Nephron (organoid): ENCODE measurements around the gene DNAJC19.
A peak's percentile ranks its signal among the peaks of the same experiment; 100 is the strongest.
"Not testable (repeated sequence)": the region's sequence is repeated elsewhere in the genome, so short reads cannot be mapped to it uniquely, and the experiment has no call there.

ENCODE experiments used
- H3K27ac Mint-ChIP-seq, 3 experiments: 2 replicates each; pipeline ENCODE4 v1.8.0; 2020; ENCODE audit warnings: mixed read lengths in 3 of 3, mild to moderate bottlenecking in 2 of 3, moderate library complexity in 1 of 3
- H3K27me3 Mint-ChIP-seq: 2 replicates; pipeline ENCODE4 v1.8.0; 2021; ENCODE audit warnings: low read depth, mild to moderate bottlenecking, moderate library complexity, mixed read lengths
- H3K36me3 Mint-ChIP-seq: 2 replicates; pipeline ENCODE4 v1.8.0; 2020; ENCODE audit warnings: low read depth, mixed read lengths
- H3K4me1 Mint-ChIP-seq: 2 replicates; pipeline ENCODE4 v1.8.0; 2020; ENCODE audit warnings: mixed read lengths
- H3K4me3 Mint-ChIP-seq, 3 experiments: 2 replicates each; pipeline ENCODE4 v1.8.0; 2020; ENCODE audit warnings: mild to moderate bottlenecking in 3 of 3, mixed read lengths in 3 of 3, moderate library complexity in 2 of 3
- H3K9me3 Mint-ChIP-seq: 2 replicates; pipeline ENCODE4 v1.8.0; 2020; ENCODE audit warnings: mixed read lengths
- TF ChIP-seq, protein P1 (sequence below), 3 experiments: fragments of 200-600 bp; sonication (generic); IDR thresholded peaks; one replicate each; pipeline ENCODE4 v1.5.0; 2021; ENCODE audit warnings: antibody characterized with exemption in 3 of 3; ENCODE audit not compliant: unreplicated experiment in 3 of 3

Gene DNAJC19

DNA sequence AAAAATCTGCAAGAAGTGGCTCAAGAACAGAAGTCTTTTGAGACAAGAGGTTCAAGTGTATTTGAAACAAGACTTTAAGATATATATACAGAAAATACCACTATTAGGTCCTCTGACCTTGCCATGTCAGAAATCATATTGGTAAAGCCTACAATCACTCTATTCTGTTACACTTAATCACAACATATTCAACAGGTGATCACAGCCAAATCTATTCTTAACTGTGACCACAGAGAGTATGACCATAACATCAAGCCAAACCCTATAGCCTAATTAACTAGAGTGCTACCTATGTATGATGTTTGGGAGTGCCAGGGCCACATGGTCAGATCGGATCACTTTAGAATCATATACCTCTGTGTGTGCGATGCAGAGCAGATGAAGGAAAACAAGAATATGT, 2.2 kb downstream of the DNAJC19 start:
- Mint-ChIP-seq H3K36me3 (peaks cover 26% of the 10 kb centered on the region), H3K9me3 (no peaks in the 10 kb centered on the region), H3K4me3 (peak overlapping the region; percentile 59 to 97 (median 62)), H3K4me1 (peaks cover 11% of the 10 kb centered on the region), H3K27me3 (no peaks in the 10 kb centered on the region), H3K27ac (peak overlapping the region in 2 of 3 experiments; percentile 21 to 23)
- TF ChIP-seq, protein P1, sequence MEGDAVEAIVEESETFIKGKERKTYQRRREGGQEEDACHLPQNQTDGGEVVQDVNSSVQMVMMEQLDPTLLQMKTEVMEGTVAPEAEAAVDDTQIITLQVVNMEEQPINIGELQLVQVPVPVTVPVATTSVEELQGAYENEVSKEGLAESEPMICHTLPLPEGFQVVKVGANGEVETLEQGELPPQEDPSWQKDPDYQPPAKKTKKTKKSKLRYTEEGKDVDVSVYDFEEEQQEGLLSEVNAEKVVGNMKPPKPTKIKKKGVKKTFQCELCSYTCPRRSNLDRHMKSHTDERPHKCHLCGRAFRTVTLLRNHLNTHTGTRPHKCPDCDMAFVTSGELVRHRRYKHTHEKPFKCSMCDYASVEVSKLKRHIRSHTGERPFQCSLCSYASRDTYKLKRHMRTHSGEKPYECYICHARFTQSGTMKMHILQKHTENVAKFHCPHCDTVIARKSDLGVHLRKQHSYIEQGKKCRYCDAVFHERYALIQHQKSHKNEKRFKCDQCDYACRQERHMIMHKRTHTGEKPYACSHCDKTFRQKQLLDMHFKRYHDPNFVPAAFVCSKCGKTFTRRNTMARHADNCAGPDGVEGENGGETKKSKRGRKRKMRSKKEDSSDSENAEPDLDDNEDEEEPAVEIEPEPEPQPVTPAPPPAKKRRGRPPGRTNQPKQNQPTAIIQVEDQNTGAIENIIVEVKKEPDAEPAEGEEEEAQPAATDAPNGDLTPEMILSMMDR (IDR thresholded peaks at IDR 0.05; ENCODE audit: unreplicated experiment in 3 of 3) = no peak

DNA sequence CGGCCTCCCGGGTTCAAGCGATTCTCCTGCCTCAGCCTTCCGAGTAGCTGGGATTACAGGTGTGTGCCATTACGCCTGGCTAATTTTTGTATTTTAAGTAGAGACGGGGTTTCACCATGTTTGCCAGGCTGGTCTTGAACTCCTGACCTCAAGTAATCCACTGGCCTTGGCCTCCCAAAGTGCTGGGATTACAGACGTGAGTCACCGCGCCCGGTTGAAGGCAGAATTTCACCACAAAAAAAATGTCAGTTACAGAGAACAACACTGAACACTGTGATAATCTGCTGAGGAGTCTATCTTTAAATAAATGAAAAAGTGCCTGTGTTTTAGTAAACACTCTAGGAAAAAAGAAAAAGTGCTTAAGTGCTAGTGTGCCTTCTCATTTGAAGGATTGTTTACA, 3.2 kb downstream of the DNAJC19 start:
- Mint-ChIP-seq H3K4me3 (peak overlapping the region in 1 of 3 experiments; percentile 30), H3K36me3 (peaks cover 26% of the 10 kb centered on the region)
- not testable (repeated sequence) for H3K4me1 Mint-ChIP-seq, H3K27me3 Mint-ChIP-seq, H3K9me3 Mint-ChIP-seq, H3K27ac Mint-ChIP-seq

DNA sequence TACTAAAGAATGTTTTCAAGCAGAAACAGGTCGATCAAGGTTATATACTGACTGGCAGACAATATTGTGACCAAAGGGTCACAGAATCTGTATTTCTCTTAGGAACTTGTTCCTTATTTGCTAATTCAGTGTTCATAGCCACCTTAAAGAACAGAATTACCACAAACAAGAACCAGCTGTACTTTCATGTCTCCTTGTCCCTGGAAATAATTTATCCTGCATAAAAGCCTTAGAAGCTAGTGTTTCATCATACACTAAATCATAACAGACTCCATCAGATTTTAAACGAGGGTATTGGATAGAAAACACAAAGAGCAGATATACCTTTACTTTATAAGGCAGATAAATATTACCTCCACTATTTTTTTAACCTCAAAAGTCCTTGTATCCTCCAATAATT, 6.4 kb downstream of the DNAJC19 start:
- Mint-ChIP-seq H3K9me3 (no peaks in the 10 kb centered on the region), H3K36me3 (peaks cover 31% of the 10 kb centered on the region), H3K4me1 (no peaks in the 10 kb centered on the region), H3K4me3 (no peak overlapping the region), H3K27ac (peak overlapping the region; percentile 49 to 92 (median 52)), H3K27me3 (no peaks in the 10 kb centered on the region)
- TF ChIP-seq, protein P1 (IDR thresholded peaks at IDR 0.05; ENCODE audit: unreplicated experiment in 3 of 3) = no peak

DNA sequence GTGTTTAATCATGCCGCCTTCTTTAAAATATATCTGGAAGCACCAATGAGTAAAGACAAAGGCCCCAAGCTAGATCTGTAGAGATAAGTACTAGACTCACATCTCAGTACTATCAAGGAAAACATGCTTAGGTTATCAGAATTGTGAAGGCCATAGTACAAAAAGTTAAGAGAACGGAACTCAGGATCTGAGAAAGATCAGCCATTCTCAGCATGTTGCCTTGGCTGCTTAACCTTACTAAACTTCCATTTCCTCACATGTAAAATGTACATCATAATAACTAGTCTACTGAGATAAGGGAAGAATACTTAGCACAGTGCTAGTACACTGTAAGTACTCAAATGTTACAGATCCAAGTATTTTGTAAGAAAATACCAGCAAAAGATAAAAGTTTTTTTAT, 7.6 kb downstream of the DNAJC19 start:
- Mint-ChIP-seq H3K4me3 (no peak overlapping the region), H3K27ac (peak overlapping the region in 2 of 3 experiments; percentile 24 to 92), H3K36me3 (peaks cover 33% of the 10 kb centered on the region), H3K4me1 (no peaks in the 10 kb centered on the region), H3K9me3 (no peaks in the 10 kb centered on the region), H3K27me3 (no peaks in the 10 kb centered on the region)
- TF ChIP-seq, protein P1 (IDR thresholded peaks at IDR 0.05; ENCODE audit: unreplicated experiment in 3 of 3) = no peak

DNA sequence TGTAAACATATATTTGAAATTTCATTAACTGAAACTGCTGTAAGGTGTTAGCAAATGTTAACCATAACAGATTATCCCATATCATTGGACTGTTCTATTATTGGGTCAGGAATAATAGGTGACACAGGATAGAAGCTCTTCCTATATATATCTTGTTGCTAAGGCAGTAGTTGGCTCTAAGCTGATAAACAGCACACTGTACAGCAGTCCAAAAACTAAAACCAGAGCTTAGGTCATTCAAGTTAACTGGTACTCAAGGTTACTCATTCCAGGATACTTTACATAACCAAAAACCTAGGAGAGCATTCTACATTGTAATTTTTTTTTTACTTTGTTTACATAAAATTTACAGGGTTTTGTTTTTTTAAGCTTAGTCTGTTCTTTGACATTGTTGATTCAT, 8.9 kb downstream of the DNAJC19 start:
- no peak overlapping the region for H3K4me3 Mint-ChIP-seq
- TF ChIP-seq, protein P1 (IDR thresholded peaks at IDR 0.05; ENCODE audit: unreplicated experiment in 3 of 3) = no peak
- no peaks in the 10 kb centered on the region for H3K4me1 Mint-ChIP-seq
- H3K27ac Mint-ChIP-seq = no peak overlapping the region
- no peaks in the 10 kb centered on the region for H3K27me3 Mint-ChIP-seq
- H3K9me3 Mint-ChIP-seq = no peaks in the 10 kb centered on the region
- peaks cover 29% of the 10 kb centered on the region for H3K36me3 Mint-ChIP-seq

DNA sequence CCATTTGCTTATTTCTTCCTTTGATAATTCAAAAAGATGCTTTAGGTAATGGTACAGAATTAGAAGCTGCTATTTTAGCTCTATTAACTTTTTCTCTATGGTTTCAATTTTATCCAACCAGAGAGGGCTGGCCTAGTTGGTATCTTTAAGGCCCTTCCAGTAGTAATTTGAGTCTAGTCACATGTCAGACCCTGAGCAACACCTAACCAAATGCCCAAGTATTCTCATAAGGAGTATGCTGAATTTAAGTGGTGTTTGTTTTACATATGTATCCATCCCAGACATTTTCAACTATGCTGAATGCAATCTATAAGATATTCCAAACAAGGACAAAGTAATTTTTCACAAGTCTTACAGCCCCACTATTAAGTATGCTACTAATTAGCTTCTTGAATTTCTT, 9.6 kb downstream of the DNAJC19 start:
- Mint-ChIP-seq H3K4me3 (no peak overlapping the region), H3K9me3 (no peaks in the 10 kb centered on the region), H3K27me3 (no peaks in the 10 kb centered on the region), H3K27ac (no peak overlapping the region), H3K4me1 (no peaks in the 10 kb centered on the region), H3K36me3 (peaks cover 28% of the 10 kb centered on the region)
- TF ChIP-seq, protein P1 (IDR thresholded peaks at IDR 0.05; ENCODE audit: unreplicated experiment in 3 of 3) = no peak
